UCSD-AML1 (cell line): Measurements from ENCODE around the gene FARP1.
"Not testable (repeated sequence)": the region's sequence is repeated elsewhere in the genome, so short reads cannot be mapped to it uniquely, and the experiment has no call there.

ENCODE experiments used
- DNase-seq: peaks from one replicate; lab custom pipeline; 2025; ENCODE audit not compliant: unreplicated experiment; lab: John Stamatoyannopoulos, UW

Gene FARP1

GRCh38 chr13:98224557-98224956 lies 81.7 kb downstream of the FARP1 start:
- DNase-seq = no peak

GRCh38 chr13:98225036-98225940 lies 82.4 kb downstream of the FARP1 start:
- DNase-seq = no peak

DNA sequence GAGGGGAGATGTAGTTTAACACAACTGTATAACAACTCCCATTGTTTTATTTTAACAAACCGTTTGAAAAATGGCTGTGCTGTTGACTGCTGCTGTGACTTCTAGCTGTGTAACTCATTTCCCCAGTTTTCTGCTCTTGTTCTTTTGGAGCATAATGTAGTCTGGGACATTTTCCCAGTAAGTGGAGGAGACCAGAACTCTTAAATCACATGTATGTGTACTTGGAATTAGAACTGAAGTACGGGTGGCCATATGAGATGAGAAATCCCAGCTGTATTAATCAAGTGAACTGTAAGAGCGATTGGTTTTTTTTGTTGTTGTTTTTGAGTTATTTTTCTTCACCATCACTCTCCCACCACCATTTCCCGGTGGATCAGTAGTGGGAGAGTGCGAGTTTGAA lies 83.6 kb downstream of the FARP1 start:
- no peak for DNase-seq

GRCh38 chr13:98228661-98229341 lies 85.9 kb downstream of the FARP1 start:
- no peak for DNase-seq

- not testable (repeated sequence) for DNase-seq
Measured at GRCh38 chr13:98230762-98231161, 87.9 kb downstream of the FARP1 start.

GRCh38 chr13:98232456-98232855 lies 89.6 kb downstream of the FARP1 start:
- DNase-seq = no peak

DNA sequence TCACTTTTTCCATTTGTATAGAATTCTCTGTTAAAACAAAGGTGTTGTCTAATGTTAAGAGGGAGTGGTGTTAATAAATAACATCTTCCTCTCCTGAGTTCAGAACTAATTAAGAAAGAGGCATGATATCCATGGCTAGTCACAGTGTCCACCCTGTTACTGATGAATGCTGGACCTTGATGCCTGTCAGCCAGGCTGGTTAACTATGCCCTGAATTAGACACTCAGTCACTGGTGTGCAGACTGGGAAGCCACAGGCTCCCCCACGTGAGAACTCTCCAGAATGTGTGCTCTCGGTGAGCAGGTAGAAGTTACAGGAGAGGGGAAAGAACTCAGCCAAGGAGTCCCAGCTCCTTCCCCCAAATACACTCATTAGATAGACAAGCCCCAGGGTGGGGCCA lies 90.2 kb downstream of the FARP1 start:
- no peak for DNase-seq

- DNase-seq = no peak
Measured at GRCh38 chr13:98234348-98234747, 91.5 kb downstream of the FARP1 start.

DNA sequence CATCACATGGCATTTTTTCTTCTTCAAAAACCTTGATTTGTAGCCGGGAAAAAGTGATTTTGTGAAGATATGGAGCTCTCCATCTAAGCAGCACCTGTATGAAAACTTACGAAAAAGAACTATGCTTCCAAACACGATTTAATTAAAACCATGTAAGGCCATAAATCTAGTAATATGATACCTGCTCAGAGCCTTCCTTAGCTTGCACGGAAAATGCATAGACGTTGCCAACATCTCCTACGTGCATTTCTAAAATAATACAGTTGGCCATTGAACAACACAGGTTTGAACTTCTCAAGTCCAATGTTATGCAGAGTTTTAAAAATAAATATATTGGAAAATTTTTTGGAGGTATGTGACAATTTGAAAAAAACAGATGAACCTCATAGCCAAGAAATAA lies 93.3 kb downstream of the FARP1 start:
- DNase-seq = no peak

GRCh38 chr13:98237331-98237730 lies 94.4 kb downstream of the FARP1 start:
- no peak for DNase-seq

DNA sequence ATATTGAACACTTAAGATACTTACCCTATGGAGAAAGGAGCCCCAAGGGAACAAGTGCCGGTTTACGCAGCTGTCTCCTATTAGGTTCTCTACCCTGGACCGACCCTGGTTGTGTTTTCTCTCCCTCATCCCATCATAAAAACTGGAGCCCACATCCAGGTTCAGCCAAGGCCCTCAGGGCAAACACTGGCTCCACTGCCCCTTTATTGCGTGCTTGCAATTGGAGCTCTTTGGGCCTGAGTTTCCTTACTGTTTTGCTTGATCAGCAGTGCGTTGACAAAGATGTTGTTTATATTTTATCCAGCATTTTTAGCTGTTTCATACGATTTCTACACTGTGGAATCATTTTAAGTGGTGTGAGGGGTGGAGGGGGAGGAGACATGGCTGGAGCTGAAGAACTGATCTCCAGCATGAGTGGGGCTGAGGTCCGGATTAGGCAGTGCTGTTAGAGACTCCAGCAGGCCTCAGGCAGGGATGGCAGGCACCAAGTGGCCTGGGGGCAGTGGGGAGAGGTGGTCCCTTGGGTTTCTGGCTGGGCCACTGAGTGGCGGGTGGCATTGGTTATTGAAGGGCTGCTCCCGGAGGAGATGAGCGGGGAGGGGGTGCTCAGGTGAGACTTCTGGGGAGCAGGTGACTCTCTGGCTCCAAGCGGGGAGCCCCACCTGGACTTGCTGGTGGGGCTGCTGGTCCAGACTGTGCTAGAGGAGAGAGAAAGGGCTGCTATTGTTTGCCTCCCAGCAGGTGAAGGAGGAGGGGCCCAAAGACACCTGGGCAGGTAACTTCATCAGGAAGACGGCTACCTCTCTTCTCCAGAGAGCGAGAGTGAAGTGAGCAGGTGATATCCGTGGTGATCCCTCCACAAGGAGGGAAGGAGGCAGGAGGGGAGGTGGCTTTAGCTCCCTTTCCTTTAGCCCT lies 96.5 kb downstream of the FARP1 start:
- no peak for DNase-seq

DNA sequence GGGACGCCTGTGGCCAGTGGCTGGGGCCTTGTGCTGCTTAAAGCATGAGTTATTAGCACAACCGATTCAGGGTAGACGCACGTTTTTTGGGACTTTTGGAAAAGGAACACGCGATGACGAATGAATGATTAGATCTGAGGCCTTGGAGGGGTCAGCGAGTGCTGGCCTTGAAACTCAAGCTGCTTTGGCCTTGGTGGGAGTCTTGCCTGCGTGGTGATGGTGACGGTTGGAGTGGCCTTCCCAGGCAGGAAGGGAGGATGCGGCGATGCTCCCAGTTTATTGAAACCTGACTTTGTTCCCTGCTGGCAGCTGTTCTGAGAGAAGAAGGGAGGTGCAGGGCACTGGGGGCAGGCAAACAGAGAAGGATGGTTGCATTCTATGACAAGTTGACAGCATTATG lies 97.2 kb downstream of the FARP1 start:
- no peak for DNase-seq

GRCh38 chr13:98240974-98241373 lies 98.1 kb downstream of the FARP1 start:
- DNase-seq = no peak

GRCh38 chr13:98241976-98242375 lies 99.1 kb downstream of the FARP1 start:
- DNase-seq = no peak

DNA sequence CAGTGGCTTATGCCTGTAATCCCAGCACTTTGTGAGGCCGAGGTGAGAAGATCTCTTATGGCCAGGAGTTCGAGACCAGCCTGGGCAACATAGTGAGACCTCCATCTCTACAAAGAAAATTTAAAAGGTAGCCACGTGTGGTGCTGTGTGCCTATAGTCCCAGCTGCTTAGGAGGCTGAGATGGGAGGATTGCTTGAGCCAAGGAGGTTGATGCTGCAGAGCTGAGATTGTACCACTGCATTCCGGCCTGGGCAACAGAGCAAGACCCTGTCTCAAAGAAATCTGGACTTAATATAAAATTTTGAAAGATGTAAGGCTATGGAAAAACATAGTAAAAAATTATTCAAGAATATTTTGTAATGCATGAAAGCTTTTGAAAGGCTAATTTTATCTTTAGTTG lies 99.5 kb downstream of the FARP1 start:
- no peak for DNase-seq

- no peak for DNase-seq
Measured at GRCh38 chr13:98243929-98244272, 101.0 kb downstream of the FARP1 start.

GRCh38 chr13:98246538-98247172 lies 103.8 kb downstream of the FARP1 start:
- no peak for DNase-seq

DNA sequence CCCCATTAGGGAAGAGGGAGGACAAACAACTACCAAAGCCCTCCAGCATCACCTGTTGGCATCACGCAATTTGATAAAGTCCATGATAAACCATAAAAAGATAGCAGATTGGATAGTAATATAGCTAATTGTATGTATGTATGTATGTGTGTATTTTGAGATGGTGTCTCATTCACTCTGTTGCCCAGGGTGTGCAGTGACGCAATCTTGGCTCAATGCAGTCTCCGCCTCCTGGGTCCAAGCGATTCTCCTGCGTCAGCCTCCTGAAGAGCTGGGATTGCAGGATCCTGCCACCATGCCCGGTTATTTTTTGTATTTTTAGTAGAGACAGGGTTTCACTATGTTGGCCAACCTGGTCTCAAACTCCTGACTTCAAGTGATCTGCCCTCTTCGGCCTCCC lies 108.8 kb downstream of the FARP1 start:
- no peak for DNase-seq

DNA sequence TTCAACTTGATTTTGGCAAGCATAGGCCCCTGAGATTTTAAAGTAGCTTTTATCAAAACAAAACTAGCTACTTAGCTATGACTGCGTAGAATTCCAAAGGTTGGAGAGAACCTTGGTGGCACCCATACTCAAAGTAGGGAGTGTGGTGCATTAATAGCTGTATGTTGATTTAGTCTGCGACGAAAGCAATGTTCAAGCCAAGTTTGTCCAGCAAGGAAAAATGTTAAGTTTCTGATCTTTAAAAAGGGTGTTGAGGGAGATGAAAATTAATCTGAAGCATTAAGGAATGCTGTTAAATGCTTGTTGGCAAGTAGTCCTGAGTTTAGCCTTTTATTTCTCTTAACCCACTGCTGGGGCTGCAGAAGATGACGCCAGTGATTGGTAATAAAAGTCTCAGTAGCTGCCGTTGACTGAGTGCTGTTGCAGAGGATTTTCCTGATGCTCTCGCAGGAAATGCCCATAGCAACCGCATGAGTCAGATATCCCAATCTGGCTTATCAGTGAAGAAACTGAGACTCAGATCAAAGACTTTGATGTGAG lies 110.1 kb downstream of the FARP1 start:
- no peak for DNase-seq

DNA sequence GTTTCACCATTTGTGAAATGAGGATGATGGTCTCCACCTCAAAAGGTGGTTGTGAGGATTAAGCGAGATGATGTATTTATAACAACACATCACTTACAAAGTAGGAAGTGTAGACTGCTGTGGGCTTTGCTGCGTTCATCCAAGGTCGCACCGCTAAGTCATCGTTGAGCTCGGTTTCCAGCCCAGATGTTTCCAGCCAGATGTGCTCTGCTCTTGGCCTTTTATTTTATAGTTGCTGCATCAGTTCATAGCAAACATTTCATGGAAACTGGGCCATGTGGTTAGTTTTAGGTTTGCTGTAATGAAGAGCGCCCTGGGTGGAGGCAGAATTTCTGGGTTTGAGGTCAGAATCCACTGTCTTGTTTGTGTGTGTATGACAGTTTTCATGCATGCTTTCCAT lies 110.6 kb downstream of the FARP1 start:
- DNase-seq = no peak

- DNase-seq = no peak
Measured at GRCh38 chr13:98254513-98254912, 111.6 kb downstream of the FARP1 start.
